Inflammatory macrophage (primary cell): ENCODE data around the gene PKN2.
"Not testable (repeated sequence)": the region's sequence is repeated elsewhere in the genome, so short reads cannot be mapped to it uniquely, and the experiment has no call there.

Experiments used
- DNase-seq, 2 donors: peaks; one replicate each; pipeline ENCODE4 v3.0.0-alpha.2; 2020 to 2022

The PKN2 gene

DNA sequence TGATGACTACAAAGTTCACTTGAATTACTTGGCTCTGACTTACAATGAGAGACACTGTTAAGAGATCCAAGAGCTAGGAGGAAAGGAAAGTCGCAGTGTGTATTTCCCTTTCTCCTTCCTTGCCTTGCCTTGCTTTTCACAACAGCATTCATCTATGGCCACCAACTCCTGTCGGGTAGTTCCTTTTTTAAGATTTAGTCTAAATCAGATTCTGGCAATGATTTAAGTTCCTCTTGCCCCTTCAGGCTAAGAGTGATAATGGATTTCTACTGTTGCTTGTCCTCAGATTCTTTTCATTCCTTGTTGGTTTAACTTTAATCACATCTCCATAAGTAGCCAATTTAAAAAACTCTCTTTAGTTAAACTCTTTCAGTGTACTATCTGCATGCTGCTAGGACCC is 115.4 kb downstream of the PKN2 start:
- DNase-seq = peak; percentile 47 to 61

DNA sequence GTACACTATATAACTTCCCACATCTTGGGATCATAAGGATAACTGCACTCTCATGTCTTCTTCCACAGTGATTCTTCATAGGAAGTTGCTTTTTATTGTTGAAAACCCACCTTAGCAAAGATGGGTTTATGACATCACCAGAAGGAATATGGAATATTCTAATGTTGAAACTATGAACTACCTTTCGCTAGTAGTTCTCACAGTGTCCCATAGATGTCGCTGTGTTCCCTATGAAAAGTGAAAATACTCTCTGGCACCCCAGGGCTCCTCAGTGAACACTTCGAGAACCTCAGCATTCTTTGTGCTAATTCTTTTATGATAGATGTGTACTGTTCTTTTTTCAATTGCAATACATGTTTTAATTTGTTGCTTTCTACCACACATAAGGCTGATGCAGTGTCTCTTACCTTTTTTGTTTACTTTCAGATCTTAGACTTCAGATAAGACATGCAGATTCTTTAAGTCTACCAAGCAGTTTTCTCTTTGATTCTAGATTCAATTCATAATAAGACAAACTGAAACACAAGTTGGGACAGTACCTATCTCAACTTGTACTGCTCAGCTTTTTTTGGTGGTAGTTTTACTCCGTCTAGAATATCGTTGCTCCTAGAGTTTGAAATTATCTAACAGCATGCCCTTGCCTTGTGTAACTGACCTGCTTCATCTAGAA is 116.4 kb downstream of the PKN2 start:
- DNase-seq = no peak

DNA sequence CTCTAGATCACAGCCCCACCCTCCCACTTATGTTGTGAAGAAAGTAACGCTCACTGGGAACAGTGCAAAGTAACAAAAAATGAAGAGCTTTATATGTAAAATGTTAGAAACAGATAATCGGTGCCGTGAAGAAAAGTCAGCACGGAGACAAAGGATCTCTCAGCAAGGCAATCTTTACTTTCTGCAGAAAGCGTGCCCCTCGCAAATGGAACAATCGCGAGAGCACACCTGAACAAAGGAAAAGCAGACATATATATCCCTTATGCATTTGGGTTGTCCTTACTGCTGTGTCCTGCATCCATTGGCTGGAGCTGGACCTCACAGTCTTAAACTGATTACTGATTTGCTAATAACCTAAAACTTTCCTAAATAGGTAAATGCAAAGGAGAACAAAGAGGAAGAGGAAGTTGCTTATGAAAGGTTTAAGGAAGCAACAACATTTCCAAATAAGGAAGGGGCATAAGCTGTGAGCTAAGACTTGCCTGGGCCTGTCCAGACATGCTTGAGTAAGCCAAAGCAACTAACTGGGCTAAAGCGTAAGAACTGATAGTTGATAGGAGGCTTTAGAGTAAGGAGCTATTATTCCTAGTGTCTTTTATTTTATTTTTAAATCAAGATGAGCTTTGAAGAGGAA is 117.6 kb downstream of the PKN2 start:
- peak; percentile 64 to 72 for DNase-seq

DNA sequence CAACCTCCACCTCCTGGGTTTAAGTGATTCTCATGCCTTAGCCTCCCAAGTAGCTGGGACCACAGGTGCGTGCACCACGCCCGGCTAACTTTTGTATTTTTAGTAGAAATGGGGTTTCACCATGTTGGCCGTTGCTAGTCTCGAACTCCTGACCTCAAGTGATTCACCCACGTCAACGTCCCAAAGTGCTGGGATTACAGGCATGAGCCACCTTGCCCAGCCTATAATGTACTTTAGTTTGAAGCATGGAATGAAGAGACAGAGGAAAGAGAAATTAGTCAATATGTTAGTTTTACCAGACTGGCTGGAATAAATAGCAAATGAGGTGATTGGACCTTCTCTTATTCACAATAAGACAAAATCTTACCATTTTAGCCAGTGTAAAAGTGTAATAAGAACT is 118.3 kb downstream of the PKN2 start:
- DNase-seq = no peak

DNA sequence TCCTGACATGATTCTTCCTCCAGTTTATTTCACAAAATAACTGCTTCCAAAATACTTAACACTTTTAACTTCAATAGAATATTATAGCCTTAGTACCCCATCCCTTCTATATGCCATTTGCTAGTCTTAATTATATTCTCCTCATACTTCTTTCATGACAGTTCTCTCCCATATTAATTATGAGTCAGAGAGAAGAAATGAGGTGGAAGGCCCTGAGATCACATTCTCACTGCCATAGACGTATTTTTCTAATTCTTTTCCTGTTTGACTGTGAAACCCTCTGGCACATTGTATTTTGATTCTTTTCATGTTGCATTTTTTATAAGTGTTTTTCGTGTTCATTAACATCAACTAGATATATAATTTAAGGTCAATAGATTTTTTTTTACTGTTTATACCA is 118.9 kb downstream of the PKN2 start:
- no peak for DNase-seq

DNA sequence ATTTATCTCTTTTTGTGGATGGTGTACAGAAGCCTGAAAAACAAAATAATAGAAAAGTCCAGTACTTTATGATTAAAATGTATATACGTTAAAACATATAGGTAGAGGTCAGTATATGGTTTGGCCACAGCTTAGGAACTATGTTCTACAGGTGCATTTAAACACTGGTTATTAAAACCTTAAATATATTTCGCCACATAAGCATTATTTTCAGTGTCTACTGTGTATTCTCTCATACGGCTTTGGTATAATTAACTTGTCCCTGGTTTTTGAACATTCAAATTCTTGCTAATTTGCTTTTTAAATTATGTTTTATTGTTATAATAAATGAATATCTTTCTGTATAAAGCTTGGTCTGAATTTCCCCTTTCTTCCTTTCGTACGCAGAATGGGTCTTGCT is 119.4 kb downstream of the PKN2 start:
- DNase-seq = no peak

DNA sequence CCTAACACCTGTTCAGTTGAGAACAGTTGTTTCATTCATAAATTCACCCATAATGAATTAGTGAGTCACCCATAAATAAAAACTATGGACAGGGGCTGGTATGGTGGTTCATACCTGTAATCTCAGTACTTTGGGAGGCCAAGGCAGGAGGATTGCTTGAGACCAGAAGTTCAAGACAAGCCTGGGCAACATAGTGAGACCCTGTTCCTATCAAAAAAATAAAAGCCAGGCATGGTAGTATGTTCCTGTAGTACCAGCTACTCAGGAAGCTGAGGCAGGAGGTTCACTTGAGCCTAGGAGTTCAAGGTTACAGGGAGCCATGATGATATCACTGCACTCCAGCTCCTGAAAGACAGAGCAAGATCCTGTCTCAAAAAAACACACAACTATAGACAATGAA is 128.3 kb downstream of the PKN2 start:
- DNase-seq = no peak

DNA sequence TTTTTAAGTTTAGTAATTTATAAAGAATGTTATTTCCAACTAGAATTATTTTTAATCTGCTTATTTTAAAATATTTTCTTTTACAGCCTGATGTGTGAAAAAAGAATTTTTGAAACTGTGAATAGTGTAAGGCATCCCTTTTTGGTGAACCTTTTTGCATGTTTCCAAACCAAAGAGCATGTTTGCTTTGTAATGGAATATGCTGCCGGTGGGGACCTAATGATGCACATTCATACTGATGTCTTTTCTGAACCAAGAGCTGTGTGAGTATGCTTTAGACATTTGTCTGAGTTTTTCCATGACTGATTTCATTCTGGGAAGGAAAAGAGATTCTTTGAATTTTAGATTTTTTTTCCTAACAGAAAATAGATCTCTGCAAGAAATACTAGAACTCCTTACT is 129.4 kb downstream of the PKN2 start:
- no peak for DNase-seq

DNA sequence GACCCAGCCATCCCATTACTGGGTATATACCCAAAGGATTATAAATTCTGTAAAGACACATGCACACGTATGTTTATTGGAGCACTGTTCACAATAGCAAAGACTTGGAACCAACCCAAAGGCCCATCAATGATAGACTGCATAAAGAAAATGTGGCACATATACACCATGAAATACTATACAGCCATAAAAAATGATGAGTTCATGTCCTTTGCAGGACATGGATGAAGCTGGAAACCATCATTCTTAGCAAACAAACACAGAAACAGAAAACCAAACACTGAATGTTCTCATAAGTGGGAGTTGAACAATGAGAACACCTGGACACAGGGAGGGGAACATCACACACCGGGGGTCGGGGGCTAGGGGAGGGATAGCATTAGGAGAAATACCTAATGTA is 135.6 kb downstream of the PKN2 start:
- not testable (repeated sequence) for DNase-seq

DNA sequence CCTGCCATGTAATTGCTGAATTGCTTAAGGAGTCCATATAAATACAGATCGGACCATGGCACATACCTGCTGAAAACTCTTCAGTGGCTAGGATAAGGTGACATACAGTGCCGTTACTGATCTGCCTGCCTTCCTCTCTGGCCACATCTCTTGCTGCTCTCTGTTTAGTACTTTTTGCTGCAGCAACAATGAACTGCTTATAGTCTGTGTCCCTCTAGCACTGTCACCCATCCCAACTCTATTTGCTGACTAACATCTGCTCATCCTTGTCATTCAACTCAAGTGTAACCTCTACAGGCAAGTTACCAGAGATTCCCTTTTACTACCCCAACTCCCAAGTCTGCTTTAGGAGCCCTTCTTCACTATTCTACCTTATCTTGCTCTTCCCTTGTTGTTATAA is 141.6 kb downstream of the PKN2 start:
- no peak for DNase-seq

DNA sequence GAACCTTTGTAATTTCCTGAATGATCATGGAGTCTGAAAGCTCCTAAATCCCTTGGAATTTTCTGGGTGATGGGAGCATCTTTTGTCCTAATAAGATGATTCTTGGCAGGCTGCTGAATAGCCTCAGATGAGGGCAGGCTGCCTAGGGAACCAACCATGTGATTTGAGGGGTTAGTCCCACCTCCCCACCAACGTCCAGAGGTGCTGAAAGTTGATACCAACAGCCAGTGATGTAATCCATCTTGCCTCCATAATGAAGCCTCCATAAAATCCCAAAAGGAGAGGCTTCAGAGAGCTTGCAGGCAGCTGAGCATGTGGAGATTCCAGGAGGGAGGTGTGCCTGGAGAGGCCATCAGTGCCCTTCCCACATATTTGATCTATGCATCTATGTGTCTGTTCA is 163.6 kb downstream of the PKN2 start:
- no peak for DNase-seq

DNA sequence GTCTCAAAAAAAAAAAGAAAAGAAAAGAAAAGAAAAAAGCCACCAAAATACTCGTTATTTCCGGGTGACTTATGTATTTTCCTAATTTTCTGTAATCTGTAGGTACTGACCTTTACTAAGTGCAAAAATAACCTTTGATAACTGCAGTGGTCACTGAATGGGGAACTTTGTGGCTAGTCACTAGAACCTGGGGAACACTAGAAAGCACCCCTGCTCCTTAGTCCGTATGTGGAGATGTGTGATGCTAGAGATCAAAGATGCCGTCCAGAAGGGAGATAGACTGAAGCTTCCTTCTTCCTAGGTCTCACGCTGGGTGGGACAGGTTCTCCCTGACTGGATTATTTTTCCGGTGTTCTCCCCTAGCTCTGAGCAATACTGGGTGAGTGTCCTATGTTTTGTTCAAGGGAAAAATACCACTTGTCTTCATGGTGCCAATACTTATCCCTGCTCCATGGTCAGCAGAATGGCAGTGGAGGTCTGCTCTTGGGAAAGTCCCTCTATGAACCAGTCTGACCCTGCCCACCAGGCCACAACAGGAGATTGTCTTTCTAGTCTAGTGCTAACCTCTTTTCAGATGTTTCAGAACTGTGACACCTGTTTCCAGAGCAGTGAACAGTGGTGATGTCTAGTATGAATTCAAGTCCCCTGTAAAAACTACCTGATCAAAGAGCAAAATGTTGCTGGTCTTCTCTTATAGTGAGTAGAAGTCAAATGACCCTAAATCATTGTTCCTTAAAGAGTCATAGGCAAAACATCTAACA is 167.4 kb downstream of the PKN2 start:
- DNase-seq = no peak

DNA sequence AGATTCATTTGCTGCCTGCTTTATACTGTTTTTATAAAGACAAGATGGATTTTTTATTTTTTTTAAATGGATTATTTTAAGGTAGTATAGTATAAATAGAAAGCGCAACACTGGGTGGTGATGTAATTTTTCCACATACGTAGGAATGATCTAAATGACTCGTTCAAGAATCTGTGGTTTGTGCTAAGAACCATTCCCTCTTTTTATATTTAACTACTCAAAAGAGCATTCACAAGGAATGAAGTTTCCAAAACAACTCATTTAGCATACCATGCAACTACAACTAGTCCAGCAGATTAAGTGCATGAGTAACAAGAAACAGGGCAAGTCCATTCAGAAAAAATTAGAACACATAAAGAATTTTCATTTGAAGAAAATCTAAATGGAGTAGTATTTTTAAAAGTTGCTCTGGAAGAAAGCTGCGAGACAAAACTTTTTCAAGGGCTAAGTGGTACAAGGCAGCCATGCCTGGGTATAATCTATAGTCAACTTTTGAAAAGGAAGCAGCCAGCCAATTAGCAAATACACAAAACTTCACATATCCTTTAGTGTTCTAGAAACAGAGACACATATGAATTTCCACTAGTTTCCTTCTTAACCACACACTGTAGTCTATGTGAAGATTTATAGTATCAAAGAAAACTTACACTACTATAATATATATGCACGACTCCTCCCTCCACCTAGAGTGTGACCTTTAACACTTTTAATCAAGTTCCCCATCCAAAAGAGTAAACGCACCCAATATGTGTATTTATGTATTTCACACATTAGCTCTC is 183.9 kb downstream of the PKN2 start:
- DNase-seq = no peak

DNA sequence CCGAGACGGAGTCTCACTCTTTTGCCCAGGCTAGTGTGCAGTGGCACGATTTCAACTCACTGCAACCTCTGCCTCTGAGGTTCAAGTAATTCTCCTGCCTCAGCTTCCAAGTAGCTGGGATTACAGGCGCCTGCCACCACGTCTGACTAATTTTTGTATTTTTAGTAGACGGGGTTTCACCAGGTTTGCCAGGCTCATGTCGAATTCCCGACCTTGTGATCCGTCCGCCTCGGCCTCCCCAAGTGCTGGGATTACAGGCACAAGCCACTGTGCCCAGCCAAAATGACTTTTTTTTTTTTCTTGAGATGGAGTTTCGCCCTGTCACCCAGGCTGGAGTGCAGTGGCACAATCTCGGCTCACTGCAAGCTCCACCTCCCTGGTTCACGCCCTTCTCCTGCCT is 185.6 kb downstream of the PKN2 start:
- DNase-seq = not testable (repeated sequence)

DNA sequence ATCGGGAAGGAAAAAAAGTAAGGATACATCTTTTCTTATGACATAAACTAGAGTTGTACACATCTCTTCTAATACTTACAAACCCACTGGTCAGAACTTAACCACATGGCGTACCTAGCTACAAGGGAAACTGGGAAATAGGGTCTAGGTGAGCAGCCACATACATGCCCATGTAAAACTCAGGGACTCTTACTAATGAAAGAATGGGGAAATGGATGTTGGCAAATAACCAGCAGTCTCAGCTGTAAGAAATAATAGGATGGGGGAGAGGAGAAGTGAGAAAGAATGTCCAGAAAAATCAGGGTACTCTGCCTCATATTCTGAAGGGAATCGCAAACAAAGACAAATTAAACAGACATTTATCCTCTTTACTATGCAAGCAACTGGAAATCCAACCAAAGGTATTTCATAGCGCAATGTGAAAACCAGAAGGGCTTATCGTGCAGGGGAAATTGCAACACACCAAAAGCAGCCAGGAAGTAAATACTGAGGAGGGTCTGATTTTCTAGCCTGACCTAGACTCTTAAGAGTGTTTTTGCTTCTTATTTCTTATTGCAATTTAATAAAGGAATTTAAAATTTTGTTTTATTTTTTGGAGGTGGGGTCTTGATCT is 189.8 kb downstream of the PKN2 start:
- DNase-seq = peak; percentile 5 to 47

DNA sequence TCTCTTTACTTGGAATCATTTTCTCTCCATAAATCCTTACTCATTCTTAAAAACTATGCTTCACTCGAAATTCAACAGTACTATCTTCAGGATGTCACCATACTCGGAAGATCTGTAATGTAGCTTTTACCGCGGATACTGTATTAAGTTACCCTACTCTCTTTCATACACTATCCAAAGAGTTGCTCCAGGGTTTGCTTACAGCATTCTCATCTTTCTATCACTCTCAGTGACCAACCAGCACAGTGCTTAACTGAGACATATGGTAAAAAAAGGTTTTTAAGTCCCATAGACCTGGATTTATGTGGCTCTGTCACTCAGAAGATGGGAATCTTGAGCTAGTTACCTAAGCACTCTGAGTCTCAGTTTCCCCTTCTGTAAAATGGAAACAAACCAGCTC is 191.5 kb downstream of the PKN2 start:
- DNase-seq = no peak

DNA sequence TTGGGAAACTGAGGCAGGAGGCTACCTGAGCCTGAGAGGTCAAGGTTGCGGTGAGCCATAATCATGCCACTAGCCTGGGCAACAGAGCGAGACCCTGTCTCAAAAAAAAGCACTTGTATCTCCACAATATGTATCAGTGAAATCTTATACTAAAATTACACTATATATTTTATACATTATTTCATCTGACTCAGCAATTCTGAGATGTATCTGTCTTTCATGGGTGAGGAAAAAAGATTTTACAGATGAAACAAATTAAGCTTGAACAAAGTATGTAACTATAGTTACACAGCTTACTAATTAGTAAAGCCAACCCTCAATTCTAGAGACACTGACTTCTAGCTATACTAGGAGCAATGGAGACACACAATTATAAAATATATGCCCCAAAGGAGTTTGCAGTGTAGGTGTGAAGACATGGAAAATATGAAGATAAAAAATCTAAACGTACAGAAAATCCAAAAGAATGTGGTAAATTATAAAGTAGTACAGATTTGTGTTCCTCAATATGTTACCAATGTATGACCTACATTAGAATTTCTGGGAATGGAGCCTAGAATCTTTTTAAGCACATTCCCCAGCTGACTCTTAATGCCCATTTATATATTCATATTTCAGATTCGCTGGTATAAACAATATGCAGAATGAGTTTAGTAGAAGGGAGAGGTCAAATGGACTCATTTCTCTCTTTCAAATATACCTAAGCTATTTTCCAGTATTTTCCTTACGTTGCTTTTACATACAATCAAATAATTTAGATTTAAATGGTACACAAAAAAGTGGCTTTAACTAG is 192.7 kb downstream of the PKN2 start:
- no peak for DNase-seq

DNA sequence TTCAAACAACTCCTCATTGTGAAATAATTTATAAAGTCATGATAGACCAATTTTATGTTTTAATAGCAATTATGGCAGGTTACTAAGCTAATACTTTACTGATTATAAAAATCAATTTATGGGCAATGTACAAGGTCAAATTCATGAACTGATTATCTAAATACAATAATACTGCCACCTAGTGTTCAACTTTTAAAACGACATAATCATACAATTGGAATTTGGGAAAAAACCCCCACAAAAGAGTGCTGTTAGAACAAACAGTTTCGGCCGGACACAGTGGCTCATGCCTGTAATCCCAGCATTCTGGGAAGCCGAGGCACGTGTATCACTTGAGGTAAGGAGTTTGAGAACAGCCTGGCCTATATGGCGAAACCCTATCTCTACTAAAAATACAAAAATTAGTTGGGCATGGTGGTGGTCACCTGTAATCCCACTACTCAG is 193.3 kb downstream of the PKN2 start:
- peak in 1 of 2 donors; percentile 11 for DNase-seq

DNA sequence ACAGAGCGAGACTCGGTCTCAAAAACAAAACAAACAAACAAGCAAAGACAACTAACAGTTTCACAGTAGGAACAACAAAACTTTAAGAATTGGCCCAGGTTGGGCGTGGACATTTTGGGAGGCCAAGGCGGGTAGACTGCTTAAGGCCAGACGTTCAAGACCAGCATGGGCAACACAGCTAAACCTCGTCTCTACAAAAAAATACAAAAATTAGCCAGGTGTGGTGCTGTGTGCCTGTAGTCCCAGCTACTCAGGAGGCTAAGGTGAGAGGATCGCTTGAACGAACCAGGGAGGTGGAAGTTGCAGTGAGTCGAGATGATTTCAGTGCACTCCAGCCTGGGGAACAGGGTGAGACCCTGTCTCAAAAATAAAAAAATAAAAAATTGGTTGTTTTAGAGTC is 193.8 kb downstream of the PKN2 start:
- DNase-seq = no peak

DNA sequence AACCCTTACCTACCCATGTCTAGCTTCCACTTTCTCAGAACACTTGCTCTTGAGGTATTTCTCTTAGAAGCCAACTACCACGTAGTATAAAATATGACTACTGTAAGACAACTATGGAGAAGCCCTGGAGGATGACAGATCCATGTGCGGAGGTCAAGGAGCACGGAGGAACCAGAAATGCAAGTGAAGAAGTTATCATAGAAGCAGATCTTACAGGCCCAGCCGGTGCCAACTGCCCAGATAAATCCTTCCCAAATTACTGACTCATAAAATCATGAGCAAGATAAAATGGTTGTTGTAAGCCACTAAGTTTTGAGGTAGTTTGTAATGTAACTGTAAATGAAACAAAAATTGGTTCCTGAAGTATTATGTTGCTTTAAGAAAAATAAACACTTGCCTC is 194.7 kb downstream of the PKN2 start:
- no peak for DNase-seq

DNA sequence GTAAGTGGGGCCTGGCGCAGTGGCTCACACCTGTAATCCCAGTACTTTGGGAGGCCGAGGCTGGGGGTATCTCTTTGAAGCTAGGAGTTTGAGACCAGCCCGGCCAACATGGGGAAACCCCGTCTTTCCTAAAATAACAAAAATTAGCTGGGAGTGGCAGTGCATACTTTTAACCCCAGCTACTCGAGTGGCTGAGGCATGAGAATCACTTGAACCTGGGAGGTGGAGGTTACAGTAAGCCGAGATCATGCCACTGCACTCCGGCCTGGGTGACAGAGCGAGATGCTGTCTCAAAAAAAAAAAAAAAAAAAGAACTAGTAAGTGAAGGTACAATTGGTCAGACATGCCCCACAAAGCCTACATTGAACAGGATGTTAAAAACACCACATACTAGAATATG is 196.6 kb downstream of the PKN2 start:
- not testable (repeated sequence) for DNase-seq

DNA sequence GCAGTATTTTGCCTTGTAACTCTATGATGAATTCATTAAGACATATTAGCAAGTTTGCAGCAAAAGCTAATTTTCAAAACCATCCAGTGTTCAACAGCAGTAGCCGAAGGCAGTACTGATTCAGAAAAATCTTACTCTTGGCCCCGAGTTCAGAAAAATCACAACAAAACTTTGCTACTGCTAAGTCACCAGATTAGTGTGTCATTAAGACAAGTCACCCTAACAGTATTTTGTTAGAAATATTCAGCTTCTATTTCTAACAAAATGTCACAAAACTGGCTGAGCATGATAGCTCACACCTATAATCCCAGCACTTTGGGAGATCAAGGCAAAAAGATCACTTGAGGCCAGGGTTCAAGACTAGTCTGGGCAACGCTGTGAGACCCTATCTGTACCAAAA is 199.1 kb downstream of the PKN2 start:
- no peak for DNase-seq
